GM12892 (cell line): ENCODE measurements around the gene ZNF502. TPM values are rescaled to one million over a fixed set of nuclear protein-coding genes. Genes with fewer than 3 reads are reported as not detected.
"Not testable (repeated sequence)": the region's sequence is repeated elsewhere in the genome, so short reads cannot be mapped to it uniquely, and the experiment has no call there.

Experiments
- DNase-seq: peaks from one replicate; pipeline ENCODE4 v3.0.0; 2011; ENCODE audit not compliant: insufficient read length
- FAIRE-seq: peaks from 2 replicates; lab custom pipeline; 2011; peaks lifted over from hg19 to GRCh38; lab: Jason Lieb, UNC
- POLR2A ChIP-seq: IDR thresholded peaks from 2 replicates; pipeline ENCODE4 v1.6.1; 2011; ENCODE audit warnings: low read depth, low read length, control low read depth
- POLR2AphosphoS5 ChIP-seq: IDR thresholded peaks from 2 replicates; pipeline ENCODE4 v1.6.1; 2011; ENCODE audit warnings: low read depth, low read length, control low read depth
- TAF1 ChIP-seq: IDR thresholded peaks from 2 replicates; pipeline ENCODE4 v1.6.1; 2011; ENCODE audit warnings: low read depth, mild to moderate bottlenecking, control low read depth, low read length, borderline replicate concordance
- polyA plus RNA-seq: library from polyadenylated mRNA; unstranded; fragments of >200 nt; gene quantifications from one replicate; pipeline ENCODE4 v1.2.1, GENCODE V29; 2012; ENCODE audit warnings: missing spikeins, inconsistent platforms; ENCODE audit not compliant: missing spikeins

The ZNF502 gene
- 0.36 TPM for polyA plus RNA-seq

DNA sequence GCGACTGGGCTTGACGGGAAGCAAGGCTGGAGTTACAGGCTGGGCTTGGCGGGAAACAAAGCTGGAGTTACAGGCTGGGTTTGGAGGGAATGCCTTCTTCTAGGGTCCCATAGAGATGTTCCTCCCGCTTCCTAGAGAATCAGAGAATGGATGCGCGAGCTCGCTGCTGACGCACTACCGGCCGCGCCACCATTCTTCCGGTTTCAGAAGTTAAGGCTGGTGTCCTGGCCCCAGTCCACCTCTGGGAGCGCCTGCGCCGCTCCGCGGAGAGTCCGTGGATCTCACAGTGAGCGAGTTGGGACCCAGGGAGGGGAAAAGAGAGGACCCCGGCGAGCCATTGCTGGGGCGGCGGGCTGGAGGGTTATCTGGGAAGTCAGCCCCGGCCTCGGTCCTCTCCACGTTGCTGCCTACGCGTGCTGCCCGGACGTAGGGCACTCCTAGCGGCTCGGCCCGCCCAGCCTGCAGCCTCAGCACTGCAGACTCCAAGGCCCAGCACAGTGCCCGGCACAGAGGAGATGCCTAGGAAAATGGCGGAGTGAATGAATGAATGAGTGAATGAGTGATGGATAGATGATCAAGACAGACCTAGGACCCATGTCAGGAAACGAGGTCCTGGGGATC, at the start of gene ZNF502:
Gene ZNF502, plus strand, starts transcription at position 206 of the 621 bp plus-strand sequence. CDS start 7,602 bp downstream, outside the sequence.
- peak; percentile 9 for DNase-seq
- FAIRE-seq, result no peak
- no peak for TF ChIP-seq TAF1
- TF ChIP-seq POLR2AphosphoS5, result no peak

DNA sequence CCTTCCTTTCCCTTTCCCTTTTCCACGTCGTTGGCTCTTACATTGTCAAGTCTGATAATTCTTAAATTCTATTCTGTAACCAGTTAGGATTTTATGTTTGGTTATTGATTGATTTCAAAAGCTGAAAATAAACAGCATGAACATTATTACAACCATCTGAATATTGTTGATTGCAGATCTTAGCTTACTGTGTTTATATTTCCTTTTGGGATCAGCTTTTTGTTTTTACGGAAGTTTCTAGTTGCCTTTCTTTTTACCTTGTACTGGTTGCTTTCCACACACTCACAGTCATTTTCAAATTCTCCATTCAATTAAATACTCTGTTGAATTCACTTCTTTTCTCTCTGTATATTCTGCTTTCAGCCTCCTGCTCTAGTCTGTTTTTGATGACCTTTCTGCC, 47.3 kb upstream of the ZNF502 start:
- FAIRE-seq (no peak), DNase-seq (no peak)
- TF ChIP-seq TAF1 (no peak), POLR2AphosphoS5 (no peak), POLR2A (no peak)

DNA sequence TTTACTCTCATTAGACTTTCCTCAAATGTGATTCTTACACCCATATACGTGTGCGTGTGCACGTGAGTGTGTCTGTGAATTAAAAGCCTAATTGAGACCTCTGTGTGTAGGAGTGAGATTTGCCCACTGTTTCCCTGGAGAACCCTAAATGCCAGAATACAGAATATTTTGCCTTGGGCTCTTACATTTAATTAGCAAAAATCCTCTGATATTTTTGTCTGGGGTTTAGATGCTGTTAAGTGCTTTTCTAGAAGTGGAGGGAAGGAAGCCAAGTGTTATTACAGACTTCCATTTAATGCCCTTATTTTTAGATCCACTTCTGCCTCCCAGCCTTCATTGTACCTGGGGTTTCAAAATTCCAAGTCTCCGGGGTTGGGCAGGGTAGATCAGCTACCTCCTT, 46.1 kb upstream of the ZNF502 start:
- FAIRE-seq (no peak), DNase-seq (no peak)
- TF ChIP-seq POLR2AphosphoS5 (no peak), POLR2A (no peak), TAF1 (no peak)

DNA sequence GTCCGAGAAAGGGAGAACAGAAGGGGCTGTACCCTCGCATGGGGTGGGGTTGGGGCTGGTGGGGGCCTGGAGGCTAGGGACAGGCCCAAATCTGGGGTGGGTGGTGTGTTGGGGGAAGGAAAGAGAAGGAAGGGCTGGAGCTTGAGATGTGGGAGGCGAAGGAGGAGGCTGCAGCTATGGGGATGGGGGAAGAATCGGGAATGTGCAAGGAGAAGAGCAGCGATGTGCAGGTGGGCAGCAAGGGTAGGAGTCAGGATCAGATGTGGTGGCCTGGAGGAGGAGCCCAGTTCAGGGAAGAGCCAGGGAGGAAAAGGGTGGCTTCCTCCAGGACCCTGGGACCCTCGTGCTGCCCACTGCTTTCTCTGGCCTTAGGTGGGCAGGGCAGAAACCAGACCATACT, 42.7 kb upstream of the ZNF502 start:
- DNase-seq (no peak), FAIRE-seq (no peak)
- no peak for TF ChIP-seq TAF1
- TF ChIP-seq POLR2A, result no peak
- TF ChIP-seq POLR2AphosphoS5, result 0 out of 2 replicates have a peak, but pooled peaks have one; percentile 41

DNA sequence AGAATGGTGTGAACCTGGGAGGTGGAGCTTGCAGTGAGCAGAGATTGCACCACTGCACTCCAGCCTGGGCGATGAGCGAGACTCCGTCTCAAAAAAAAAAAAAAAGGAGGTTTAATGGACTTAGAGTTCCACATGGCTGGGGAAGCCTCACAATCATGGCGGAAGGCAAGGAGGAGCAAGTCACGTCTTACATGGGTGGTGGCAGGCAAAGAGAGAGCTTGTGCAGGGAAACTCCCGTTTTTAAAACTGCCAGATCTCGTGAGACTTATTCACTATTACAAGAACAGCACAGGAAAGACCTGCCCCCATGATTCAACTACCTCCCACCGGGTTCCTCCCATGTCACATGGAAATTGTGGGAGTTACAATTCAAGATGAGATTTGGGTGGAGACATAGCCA, 39.0 kb upstream of the ZNF502 start:
- FAIRE-seq, DNase-seq: not testable (repeated sequence)

DNA sequence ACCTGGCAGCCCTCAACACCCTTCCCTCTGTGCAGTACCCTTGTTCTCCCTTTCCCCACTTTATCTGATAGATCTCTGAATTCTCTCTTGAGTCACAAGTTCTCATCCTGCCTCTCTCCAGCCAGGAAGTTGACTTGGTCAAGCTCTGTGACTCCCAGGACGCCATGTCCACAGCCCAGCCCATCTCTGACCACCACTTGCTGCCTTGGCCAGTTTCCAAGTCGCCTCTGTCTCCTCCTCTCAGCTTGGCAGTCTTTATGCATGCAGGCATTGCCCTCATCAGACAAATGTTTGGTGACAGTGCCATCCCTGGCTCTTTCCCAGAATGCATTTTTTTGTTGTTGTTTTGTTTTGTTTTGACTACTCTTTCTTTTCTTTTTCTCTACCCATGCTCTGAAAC, 38.2 kb upstream of the ZNF502 start:
- TF ChIP-seq POLR2AphosphoS5, result no peak
- TF ChIP-seq POLR2A, result no peak
- TF ChIP-seq TAF1, result no peak
- DNase-seq (no peak), FAIRE-seq (no peak)

DNA sequence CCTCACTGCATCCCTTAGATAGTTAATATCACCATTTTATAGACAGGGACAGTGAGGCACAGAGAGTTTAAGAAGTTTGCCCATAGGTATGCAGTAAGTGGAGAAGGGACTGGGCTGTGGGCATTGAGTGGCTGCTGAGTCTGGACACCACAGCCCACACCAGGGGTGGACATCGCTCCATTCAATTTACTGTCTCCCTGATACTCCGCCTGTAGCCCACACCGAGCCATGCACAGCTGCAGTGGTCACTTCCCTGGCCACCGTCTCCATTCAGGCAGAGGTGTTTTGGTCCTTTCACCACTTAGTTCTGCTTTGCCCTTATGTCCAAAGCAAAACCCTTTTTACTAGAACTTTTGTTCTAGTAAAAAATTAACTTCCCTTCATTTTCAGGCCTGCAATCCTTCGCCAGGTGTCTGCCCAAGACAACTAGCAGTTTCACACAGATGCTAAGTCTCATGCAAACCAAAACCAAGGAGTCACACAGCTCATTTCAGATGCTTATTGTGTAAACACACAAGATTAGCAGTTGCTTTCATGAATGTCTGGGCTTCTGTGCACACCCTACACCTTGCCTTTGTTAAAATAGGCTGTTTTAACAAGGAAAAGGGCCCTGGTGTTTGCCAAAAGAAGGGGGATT, 33.9 kb upstream of the ZNF502 start:
- no peak for FAIRE-seq
- no peak for DNase-seq
- TF ChIP-seq POLR2A (no peak), TAF1 (no peak), POLR2AphosphoS5 (no peak)

DNA sequence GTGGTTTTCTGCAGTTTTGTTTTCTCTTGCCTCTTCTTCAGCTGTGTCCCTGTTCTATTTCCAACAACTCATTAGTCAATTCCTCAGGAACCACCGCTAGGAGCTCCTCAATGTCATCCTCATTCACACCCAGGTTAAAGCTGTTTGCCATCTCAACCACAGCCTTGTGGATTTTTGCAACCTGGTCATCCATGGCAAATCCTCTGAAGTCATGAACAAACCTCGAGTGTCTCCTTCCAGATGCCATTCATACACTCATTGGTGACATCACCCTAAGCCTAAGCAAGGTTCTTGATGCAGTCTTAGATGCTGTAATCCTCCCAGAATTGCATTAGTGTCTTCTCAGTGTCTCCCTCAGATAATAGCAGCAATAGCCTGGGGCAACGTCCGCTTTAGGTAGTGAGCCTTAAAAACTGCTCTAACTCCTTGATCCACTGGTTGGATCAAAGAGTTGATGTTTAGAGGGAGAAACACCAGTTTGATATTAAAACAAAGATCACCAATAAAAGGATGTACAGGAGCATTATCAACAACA, 31.5 kb upstream of the ZNF502 start:
- TF ChIP-seq POLR2A (no peak), POLR2AphosphoS5 (no peak), TAF1 (no peak)
- DNase-seq (no peak), FAIRE-seq (no peak)

DNA sequence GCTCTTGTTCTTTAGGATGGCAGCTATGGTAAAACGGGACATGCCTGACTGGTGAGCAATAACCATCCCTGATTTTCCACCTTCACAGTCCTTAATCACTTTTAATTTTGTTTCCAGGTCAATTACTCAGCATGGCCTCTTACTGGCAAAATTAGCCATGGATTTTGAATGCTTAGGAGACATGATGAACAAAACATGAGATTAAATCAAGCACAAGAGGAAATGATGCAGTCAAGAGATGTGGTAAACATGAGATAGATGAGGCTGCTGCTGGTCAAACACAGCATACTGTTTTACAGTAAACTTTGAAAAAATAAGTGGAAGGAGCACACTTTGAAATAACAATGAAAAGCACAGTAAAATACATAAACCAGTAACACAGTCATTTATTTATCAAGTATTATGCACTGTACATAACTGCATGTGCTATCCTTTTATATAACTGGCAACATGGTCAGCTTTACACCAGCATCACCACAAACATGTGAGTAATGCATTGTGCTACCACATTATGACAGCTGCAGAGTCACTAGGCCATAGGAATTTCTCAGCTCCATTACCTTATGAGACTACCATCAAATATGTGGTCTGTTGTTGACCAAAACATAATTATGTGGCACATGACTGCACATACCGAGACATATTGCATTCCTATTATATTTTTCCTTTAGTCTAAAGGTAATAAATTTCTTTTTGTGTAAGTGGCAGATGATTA, 30.1 kb upstream of the ZNF502 start:
- no peak for TF ChIP-seq POLR2A
- TF ChIP-seq POLR2AphosphoS5, result no peak
- no peak for TF ChIP-seq TAF1
- no peak for FAIRE-seq
- no peak for DNase-seq

DNA sequence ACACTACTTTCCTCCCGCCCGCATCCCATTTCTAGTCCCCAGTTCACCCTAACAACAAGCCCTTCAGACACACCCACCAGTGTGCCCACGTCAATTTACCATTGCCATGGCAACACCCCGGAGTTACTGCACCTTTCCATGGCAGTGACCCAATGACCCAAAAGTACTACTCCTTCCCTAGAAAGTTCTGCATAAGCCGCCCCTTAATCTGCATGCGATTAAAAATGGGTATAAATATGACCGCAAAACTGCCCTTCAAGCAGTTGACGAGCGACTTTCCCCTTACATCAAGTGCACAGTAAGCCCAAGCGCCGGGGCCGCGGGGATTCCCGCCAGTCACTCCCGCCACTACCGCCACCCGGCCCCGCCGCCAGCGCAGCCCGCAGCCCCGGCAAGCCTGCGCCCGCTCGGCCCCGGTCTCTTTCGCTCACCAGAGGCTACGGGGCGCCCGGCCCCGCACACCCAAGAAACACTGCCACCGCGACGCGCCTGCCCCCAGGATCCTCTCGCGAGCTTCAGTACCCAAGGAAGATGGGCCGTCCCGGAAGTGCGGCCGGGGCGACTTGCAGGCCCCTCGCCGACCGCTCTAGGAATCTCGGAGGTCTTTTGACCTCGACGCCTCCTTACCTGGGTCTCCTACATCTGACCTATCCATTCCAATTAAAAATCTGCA, 27.2 kb upstream of the ZNF502 start:
- FAIRE-seq (peak; percentile 56), DNase-seq (peak; percentile 65)
- TF ChIP-seq TAF1 (no peak; the same call in 1 of the 2 replicates), POLR2A (peak; percentile 67; the same call in 1 of the 2 replicates)

DNA sequence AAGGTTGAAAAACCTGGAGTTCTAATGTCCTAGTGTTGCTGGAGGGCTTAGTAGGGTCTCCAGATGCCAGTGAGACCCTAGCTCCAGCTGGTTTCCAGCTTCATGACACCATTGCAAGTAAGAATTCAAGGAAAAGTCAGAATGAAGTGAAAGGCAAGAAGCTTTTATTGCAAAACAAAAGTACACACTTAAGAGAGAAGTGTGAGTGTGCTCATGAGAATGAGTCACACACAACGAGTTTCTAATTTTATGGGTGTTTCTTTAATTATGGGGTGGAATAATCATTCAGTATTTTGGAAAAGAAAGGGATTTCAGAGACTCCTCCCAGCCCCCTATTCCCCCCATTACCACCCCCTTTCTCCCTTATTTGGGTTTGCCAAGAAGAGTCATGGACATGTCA, 24.6 kb upstream of the ZNF502 start:
- DNase-seq (no peak), FAIRE-seq (no peak)
- TF ChIP-seq POLR2AphosphoS5 (no peak), TAF1 (no peak), POLR2A (no peak)
